ENCODE measurements around the gene B4GALT5.

DNA sequence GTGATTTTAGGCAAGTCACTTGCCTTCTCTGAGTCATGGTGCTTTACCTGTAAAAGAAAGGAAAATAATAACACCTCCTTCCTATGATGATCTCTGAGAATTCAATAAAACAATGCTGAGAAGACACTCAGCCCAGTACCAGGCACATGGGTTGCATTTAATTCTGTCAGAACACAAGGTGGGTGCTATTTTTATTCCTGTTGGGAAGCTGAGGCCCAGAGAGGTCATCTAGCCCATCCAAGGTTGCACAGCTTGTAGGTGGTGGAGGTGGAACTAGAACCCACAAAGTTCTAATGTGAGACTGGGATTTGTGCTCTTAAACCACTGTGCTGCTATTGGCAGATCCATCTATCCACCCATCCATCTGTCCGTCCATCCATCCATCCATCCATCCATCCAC is 106.1 kb downstream of the B4GALT5 start:
- TF ChIP-seq, protein P1, sequence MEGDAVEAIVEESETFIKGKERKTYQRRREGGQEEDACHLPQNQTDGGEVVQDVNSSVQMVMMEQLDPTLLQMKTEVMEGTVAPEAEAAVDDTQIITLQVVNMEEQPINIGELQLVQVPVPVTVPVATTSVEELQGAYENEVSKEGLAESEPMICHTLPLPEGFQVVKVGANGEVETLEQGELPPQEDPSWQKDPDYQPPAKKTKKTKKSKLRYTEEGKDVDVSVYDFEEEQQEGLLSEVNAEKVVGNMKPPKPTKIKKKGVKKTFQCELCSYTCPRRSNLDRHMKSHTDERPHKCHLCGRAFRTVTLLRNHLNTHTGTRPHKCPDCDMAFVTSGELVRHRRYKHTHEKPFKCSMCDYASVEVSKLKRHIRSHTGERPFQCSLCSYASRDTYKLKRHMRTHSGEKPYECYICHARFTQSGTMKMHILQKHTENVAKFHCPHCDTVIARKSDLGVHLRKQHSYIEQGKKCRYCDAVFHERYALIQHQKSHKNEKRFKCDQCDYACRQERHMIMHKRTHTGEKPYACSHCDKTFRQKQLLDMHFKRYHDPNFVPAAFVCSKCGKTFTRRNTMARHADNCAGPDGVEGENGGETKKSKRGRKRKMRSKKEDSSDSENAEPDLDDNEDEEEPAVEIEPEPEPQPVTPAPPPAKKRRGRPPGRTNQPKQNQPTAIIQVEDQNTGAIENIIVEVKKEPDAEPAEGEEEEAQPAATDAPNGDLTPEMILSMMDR (IDR thresholded peaks at IDR 0.05) = no peak
- no peak for TF ChIP-seq POLR2A (IDR thresholded peaks at IDR 0.05)

Data from lower leg skin (tissue), 3 donors.